CD4-positive, alpha-beta T cell treated with Interleukin-6 for 4 hours (primary cell): ENCODE measurements around the gene ATP1B1.

Experiments used
- DNase-seq: peaks from one replicate; pipeline ENCODE4 v3.0.0-alpha.2; 2020; ENCODE audit warnings: mixed read lengths

The ATP1B1 gene

GRCh38 chr1:169106095-169106920, at the start of gene ATP1B1:
Gene ATP1B1, plus strand, starts transcription at chr1:169106690. Its CDS starts 140 bp downstream, at chr1:169106830.
- DNase-seq = peak; percentile 83

GRCh38 chr1:169059421-169059820, 47.1 kb upstream of the ATP1B1 start:
- no peak for DNase-seq

GRCh38 chr1:169060043-169060722, 46.3 kb upstream of the ATP1B1 start:
- no peak for DNase-seq

GRCh38 chr1:169060919-169061639, 45.4 kb upstream of the ATP1B1 start:
- DNase-seq = no peak

- no peak for DNase-seq
Measured at GRCh38 chr1:169062152-169062551, 44.3 kb upstream of the ATP1B1 start.

GRCh38 chr1:169064103-169064502, 42.4 kb upstream of the ATP1B1 start:
- DNase-seq = no peak

GRCh38 chr1:169070547-169070946, 35.9 kb upstream of the ATP1B1 start:
- no peak for DNase-seq

GRCh38 chr1:169070958-169071357, 35.5 kb upstream of the ATP1B1 start:
- DNase-seq = no peak

- DNase-seq = no peak
Measured at GRCh38 chr1:169072945-169073725, 33.4 kb upstream of the ATP1B1 start.

- no peak for DNase-seq
Measured at GRCh38 chr1:169078163-169078883, 28.2 kb upstream of the ATP1B1 start.

GRCh38 chr1:169081503-169082123, 24.9 kb upstream of the ATP1B1 start:
- DNase-seq = no peak

GRCh38 chr1:169085911-169086310, 20.6 kb upstream of the ATP1B1 start:
- no peak for DNase-seq

- DNase-seq = no peak
Measured at GRCh38 chr1:169086603-169087455, 19.7 kb upstream of the ATP1B1 start.

GRCh38 chr1:169087876-169088275, 18.6 kb upstream of the ATP1B1 start:
- DNase-seq = no peak

GRCh38 chr1:169089776-169090175, 16.7 kb upstream of the ATP1B1 start:
- DNase-seq = no peak

- no peak for DNase-seq
Measured at GRCh38 chr1:169090308-169090899, 16.1 kb upstream of the ATP1B1 start.

GRCh38 chr1:169090900-169091311, 15.6 kb upstream of the ATP1B1 start:
- DNase-seq = no peak

GRCh38 chr1:169091480-169091941, 15.0 kb upstream of the ATP1B1 start:
- no peak for DNase-seq

GRCh38 chr1:169092399-169092798, 14.1 kb upstream of the ATP1B1 start:
- DNase-seq = no peak
